ENCODE data around the gene PLA2G4B. TPM values are rescaled to one million over a fixed set of nuclear protein-coding genes. Genes with fewer than 3 reads are reported as not detected.

PLA2G4B gene
- total and polyA plus RNA-seq, 4 donors: 5.7 to 13.0 (median 10.6) TPM

GRCh38 chr15:41877631-41878354, 39.1 kb downstream of the PLA2G4B start:
- Histone ChIP-seq H3K4me3 (no peak overlapping the region), H3K9ac (ENCODE audit: insufficient read depth in 1 of 2, low read length in 2 of 2) (no peak overlapping the region), H3K27me3 (ENCODE audit: control insufficient read depth in 3 of 3, insufficient read depth in 3 of 3, low read length in 2 of 3) (peaks cover 0 to 3% (median 0%) of the 10 kb centered on the region in 3 donors), H3K27ac (ENCODE audit: low read depth in 1 of 2, low read length in 1 of 2) (no peak overlapping the region), H3K36me3 (ENCODE audit: control insufficient read depth in 4 of 4, insufficient read depth in 4 of 4, low read length in 4 of 4) (no peaks in the 10 kb centered on the region), H3K9me3 (ENCODE audit: control insufficient read depth in 4 of 4, insufficient read depth in 3 of 4, low read length in 3 of 4) (no peaks in the 10 kb centered on the region), H3K4me1 (ENCODE audit: control insufficient read depth in 5 of 5, insufficient read depth in 5 of 5, low read length in 5 of 5) (peaks cover 0 to 6% (median 0%) of the 10 kb centered on the region in 5 donors)
- WGBS, 2 donors: 82 to 85% methylated on average over 13 of the region's 13 CpGs
- ATAC-seq (ENCODE audit: insufficient read depth, low FRiP score): no peak
- no peak for DNase-seq
- no peak for TF ChIP-seq CTCF (IDR thresholded peaks at IDR 0.05; ENCODE audit: control extremely low read depth, extremely low read depth)

- Histone ChIP-seq H3K4me1 (ENCODE audit: control insufficient read depth in 5 of 5, insufficient read depth in 5 of 5, low read length in 5 of 5) (peaks cover 0 to 8% (median 0%) of the 10 kb centered on the region in 5 donors), H3K27ac (ENCODE audit: low read depth in 1 of 2, low read length in 1 of 2) (no peak overlapping the region), H3K9ac (ENCODE audit: insufficient read depth in 1 of 2, low read length in 2 of 2) (no peak overlapping the region), H3K36me3 (ENCODE audit: control insufficient read depth in 4 of 4, insufficient read depth in 4 of 4, low read length in 4 of 4) (no peaks in the 10 kb centered on the region), H3K27me3 (ENCODE audit: control insufficient read depth in 3 of 3, insufficient read depth in 3 of 3, low read length in 2 of 3) (peaks cover 0 to 3% (median 0%) of the 10 kb centered on the region in 3 donors), H3K9me3 (ENCODE audit: control insufficient read depth in 4 of 4, insufficient read depth in 3 of 4, low read length in 3 of 4) (no peaks in the 10 kb centered on the region), H3K4me3 (no peak overlapping the region)
- ATAC-seq (ENCODE audit: insufficient read depth, low FRiP score) (no peak), DNase-seq (no peak)
- 78 to 84% methylated on average over 10 of the region's 10 CpGs for WGBS, 2 donors
- TF ChIP-seq CTCF (IDR thresholded peaks at IDR 0.05; ENCODE audit: control extremely low read depth, extremely low read depth): no peak
Measured at GRCh38 chr15:41878355-41878699, 39.7 kb downstream of the PLA2G4B start.

- ATAC-seq (ENCODE audit: insufficient read depth, low FRiP score): no peak
- Histone ChIP-seq H3K4me3 (no peak overlapping the region), H3K27ac (ENCODE audit: low read depth in 1 of 2, low read length in 1 of 2) (no peak overlapping the region), H3K4me1 (ENCODE audit: control insufficient read depth in 5 of 5, insufficient read depth in 5 of 5, low read length in 5 of 5) (peaks cover 0 to 8% (median 0%) of the 10 kb centered on the region in 5 donors), H3K9me3 (ENCODE audit: control insufficient read depth in 4 of 4, insufficient read depth in 3 of 4, low read length in 3 of 4) (no peaks in the 10 kb centered on the region), H3K27me3 (ENCODE audit: control insufficient read depth in 3 of 3, insufficient read depth in 3 of 3, low read length in 2 of 3) (peaks cover 0 to 3% (median 0%) of the 10 kb centered on the region in 3 donors), H3K9ac (ENCODE audit: insufficient read depth in 1 of 2, low read length in 2 of 2) (no peak overlapping the region), H3K36me3 (ENCODE audit: control insufficient read depth in 4 of 4, insufficient read depth in 4 of 4, low read length in 4 of 4) (no peaks in the 10 kb centered on the region)
- WGBS, 2 donors: 95 to 97% methylated on average over 10 of the region's 10 CpGs
- no peak for DNase-seq
- no peak for TF ChIP-seq CTCF (IDR thresholded peaks at IDR 0.05; ENCODE audit: control extremely low read depth, extremely low read depth)
Measured at GRCh38 chr15:41879321-41879845, 40.7 kb downstream of the PLA2G4B start.

Data from lung (tissue), 12 donors.